HG03442 (cell line): ENCODE measurements around the gene RAB31.

Source experiments
- ATAC-seq: cut with Tn5 transposase; IDR thresholded peaks from one replicate; pipeline ENCODE4 v1.9.1; 2021; ENCODE audit warnings: mild to moderate bottlenecking, moderate library complexity; ENCODE audit not compliant: unreplicated experiment

RAB31 gene

GRCh38 chr18:9787036-9787435, 78.9 kb downstream of the RAB31 start:
- no peak for ATAC-seq

- no peak for ATAC-seq
Measured at GRCh38 chr18:9787712-9788111, 79.6 kb downstream of the RAB31 start.

DNA sequence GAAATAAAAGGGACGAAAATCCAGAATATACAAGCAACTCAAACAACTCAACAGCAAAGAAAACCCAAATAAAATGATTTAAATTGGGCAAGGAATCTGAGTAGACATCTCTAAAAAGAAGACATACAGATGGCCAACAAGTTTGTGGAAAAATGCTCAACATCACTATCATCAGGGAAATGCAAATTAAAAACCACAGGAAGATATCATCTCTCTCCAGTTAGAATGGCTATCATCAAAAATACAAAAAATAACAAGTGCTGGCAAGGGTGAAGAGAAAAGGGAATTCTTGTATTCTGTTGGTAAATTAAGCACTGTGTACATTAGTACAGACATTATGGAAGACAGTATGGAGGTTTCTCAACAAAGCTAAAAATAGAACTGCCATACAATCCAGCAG, 80.0 kb downstream of the RAB31 start:
- ATAC-seq: no peak

- no peak for ATAC-seq
Measured at GRCh38 chr18:9788860-9789259, 80.8 kb downstream of the RAB31 start.

GRCh38 chr18:9790261-9790660, 82.2 kb downstream of the RAB31 start:
- no peak for ATAC-seq

- no peak for ATAC-seq
Measured at GRCh38 chr18:9791991-9792390, 83.9 kb downstream of the RAB31 start.

GRCh38 chr18:9792565-9793245, 84.6 kb downstream of the RAB31 start:
- ATAC-seq: no peak

GRCh38 chr18:9796011-9796410, 87.9 kb downstream of the RAB31 start:
- ATAC-seq: no peak

DNA sequence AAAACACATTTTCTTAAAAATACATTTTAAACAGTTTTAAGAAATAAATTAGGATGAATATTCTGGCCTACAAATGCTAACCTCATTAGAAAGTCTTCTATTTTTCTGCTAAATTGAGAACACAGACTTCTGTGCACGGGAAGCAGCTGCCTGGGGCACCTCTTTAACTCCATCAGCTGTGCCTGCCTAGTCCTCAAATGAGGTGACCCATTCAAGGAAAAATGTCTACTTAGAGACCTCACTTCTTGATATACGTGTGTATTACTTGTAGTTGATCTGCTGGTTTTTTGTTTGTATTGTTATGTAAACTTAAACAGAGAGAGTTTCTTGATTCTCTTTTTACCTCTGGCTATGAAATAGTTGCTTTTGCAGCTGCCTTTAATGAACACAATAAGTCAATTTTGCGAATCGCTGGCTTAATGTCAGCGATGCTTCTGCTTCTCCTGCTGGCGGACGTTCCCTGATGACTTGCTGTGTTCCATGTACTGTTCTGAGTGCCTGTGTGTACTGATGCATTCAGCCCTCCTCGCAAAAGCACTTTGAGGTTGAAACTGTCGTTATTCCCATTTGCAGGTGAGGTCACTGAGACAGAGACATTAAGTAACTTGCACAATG, 88.9 kb downstream of the RAB31 start:
- ATAC-seq: no peak

DNA sequence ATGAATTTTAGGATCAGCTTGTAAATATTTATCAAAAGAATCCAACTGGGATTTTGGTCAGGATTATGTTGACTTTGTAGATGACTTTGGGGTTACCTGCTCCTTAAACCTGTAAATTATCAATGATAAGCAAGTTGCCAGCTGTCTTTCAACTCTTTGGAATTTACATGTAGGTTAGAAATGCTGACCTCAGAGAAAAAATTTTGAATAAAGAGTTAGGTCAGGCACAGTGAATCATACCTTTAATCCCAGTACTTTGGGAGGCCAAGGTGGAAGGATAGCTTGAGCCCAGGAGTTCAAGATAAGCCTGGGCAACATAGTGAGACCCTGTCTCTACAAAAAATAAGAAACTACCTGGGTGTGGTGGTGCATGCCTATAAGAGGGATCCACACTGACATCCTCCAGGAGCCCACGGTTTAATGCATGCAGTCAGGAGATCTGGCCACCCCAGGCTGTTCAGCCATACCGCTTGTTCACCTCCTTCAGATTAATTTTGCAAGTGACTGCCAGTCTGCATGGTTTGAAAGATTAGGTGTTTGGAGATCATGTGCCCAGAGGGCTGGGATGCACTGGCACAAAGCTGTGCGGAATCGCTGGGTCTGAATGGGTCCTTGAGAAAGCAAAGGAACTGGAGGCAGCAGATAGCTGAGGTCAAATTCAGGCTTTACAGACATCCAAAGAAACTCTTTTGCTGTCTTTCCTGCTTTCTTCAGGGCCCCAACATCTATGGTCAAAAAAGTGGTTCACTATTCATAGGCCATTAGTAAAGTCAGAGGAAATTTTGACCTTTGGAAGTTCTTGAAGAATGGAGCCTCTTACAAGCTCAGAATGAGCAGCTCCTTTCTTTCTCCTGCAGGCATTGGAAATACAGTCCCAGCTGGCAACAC, 94.3 kb downstream of the RAB31 start:
- no peak for ATAC-seq

GRCh38 chr18:9803063-9803697, 95.1 kb downstream of the RAB31 start:
- no peak for ATAC-seq

- no peak for ATAC-seq
Measured at GRCh38 chr18:9803698-9804516, 95.8 kb downstream of the RAB31 start.

- ATAC-seq: no peak
Measured at GRCh38 chr18:9804517-9805104, 96.5 kb downstream of the RAB31 start.

- ATAC-seq: no peak
Measured at GRCh38 chr18:9806905-9807304, 98.8 kb downstream of the RAB31 start.

DNA sequence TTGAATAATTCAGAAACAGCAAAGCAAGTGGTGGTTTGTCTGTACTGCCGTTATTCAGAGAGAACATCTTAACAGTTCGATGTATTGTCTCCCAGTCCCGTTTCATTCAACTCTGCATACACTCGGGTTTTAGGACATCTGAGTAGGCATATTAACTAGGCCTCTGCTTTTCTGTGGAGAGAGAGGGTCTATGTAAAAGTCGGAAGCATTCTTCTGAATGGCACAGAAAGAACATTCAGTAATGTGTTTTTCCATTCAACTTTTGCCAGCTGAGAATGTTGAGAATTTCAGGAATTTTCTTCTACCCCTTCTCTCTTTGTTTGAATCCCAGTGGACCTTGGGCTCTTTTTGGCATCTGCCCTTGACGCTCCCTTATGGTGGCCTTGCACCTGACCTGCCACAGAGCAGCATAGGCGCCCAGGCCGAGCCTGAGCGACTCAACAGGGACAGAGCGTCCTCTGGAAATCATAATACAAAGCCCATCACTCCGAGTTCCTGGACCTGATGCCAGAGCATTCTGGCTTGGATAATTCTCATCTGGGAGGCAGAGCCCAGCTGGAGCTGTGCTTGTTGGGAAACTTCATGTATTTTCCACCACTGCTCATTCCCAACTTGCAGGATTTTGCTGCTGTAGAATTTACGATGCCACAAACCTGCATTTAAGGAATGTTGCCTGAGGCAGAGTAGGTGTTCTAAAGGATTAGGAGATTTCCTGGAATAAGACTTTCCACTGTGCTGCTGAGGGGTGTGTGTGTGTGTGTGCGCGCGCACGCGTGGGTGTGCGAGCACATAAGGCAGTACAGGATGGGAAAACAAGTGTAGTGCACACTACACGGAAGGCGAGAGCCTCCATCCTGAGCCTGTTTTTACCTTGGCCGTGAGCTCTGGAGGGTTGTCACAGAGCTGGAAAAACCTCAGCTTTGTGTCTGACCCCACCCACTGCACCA, 100.5 kb downstream of the RAB31 start:
- no peak for ATAC-seq

DNA sequence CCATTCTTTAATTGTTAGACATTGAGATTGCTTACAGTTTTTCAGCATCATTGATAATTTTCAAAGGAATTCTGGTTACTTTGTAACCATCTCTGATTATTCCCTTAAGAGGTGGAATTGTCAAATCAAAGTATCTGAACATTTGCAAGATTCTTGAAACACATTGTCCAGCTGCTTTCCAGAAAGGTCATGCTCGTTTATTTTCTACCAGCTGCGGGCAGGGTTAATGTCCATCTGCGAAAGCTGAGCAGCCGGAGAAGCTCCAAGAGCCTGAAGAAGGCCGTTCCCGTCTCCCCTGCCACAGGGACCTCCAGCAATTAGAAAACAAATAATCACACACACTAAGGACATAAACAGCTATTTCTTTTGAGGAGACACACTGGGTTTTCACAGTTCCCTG, 101.6 kb downstream of the RAB31 start:
- ATAC-seq: no peak

DNA sequence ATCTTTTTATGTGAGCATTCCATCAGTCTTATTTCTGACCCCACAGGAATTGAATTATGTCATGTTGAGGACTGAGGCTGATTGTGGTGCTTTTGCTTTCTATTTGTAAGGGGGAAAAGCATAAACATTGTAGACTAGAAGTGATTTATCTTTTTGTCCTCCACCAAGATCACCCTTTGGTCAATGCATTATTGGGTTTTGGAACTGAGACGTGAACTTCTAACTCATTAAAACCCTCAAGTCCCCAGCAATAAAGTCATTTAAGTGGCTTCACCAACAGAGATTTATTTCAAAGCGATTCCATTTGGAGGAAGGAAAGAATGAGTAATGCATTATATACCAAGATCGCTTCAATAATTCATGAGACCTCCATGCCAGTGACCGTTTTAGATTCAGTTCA, 102.2 kb downstream of the RAB31 start:
- no peak for ATAC-seq

DNA sequence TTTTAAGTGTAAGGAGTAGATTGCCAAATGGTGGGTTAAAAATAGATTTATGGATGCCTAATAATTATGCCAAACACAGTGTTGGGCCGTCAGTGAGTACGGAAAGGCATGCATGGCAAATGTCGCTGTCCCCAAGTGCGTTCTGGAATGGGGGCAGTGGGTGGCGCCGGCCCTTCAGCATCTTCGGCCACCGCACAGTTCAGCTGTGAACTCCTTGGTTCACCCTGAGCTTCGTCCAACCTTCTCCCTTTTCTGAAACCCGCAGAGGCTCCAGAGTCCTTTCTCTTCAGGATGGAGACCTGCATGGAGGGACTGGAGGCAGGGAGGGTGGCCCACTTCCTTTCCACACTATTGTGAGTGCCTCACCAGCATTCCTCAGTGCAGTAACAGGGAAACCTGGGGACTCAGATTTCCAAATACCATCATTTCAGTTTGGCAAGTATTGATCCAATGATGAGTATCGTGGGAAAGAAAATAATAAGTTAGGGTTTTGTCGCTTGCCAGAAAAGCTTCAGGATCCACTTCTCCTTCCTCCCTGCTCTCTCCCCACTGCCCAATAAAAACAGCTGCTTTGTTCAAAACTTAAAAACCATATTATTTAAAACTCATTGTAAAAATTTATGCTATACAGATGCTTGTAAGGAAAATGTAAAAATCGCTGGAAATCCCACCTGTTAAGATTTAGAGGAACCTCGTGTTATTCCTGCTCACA, 103.0 kb downstream of the RAB31 start:
- no peak for ATAC-seq
